SJSA1 (cell line): ENCODE results near the gene OR10V1. TPM values are rescaled to one million over a fixed set of nuclear protein-coding genes. Genes with fewer than 3 reads are reported as not detected.
A peak's percentile ranks its signal among the peaks of the same experiment; 100 is the strongest.

Source experiments
- DNase-seq, 2 experiments: peaks; one replicate each; pipeline ENCODE4 v3.0.0-alpha.2; 2015 to 2020; ENCODE audit warnings: low spot score in 2 of 2, low read depth in 1 of 2
- H3K27ac ChIP-seq: fragments of 250-450 bp; sonication (Bioruptor Pico); 2 replicates; pipeline ENCODE4 v1.5.1; 2020; ENCODE audit warnings: mild to moderate bottlenecking, moderate library complexity
- H3K27me3 ChIP-seq: fragments of 250-450 bp; sonication (Bioruptor Pico); replicated peaks from 2 replicates; pipeline ENCODE4 v1.5.1; 2020; ENCODE audit warnings: mild to moderate bottlenecking, moderate library complexity
- H3K36me3 ChIP-seq: fragments of 250-450 bp; sonication (Bioruptor Pico); 2 replicates; pipeline ENCODE4 v1.5.1; 2020; ENCODE audit warnings: mild to moderate bottlenecking
- H3K4me1 ChIP-seq: fragments of 250-450 bp; sonication (Bioruptor Pico); replicated peaks from 2 replicates; pipeline ENCODE4 v1.6.1; 2021; ENCODE audit warnings: mild to moderate bottlenecking
- H3K4me3 ChIP-seq: fragments of 250-450 bp; sonication (Bioruptor Pico); 2 replicates; pipeline ENCODE4 v1.5.1; 2020; ENCODE audit warnings: mild to moderate bottlenecking
- H3K9me3 ChIP-seq: fragments of 250-450 bp; sonication (Bioruptor Pico); replicated peaks from 2 replicates; pipeline ENCODE4 v1.5.1; 2020; ENCODE audit warnings: mild to moderate bottlenecking
- total RNA-seq: library from RNA; depleted of rRNA; stranded (reverse); fragments of >200 nt; shearing (Covaris generic); gene quantifications from 2 replicates; pipeline ENCODE4 v1.2.3, GENCODE V29; 2014; rRNA removed

Gene OR10V1
- not detected in 2 replicates for total RNA-seq

DNA sequence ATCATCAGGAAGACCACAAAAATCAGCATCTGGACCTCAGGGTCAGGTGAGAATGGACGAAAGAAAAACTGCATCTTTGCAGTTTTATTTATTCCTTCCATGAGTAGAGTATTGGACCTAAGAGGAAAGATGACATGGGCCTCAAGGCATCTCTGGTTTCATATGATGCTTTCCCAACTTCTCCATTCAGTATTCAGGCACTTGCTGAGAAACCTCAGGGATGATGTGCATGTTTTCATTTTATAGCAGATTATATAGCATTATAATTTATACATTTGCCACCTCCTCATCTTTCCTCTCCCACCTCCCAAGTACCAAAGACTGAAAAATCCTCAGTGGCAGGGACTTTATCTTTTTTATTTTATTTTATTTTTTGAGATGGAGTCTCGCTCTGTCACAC is at the start of gene OR10V1:
OR10V1 (minus strand) TSS at position 101 of the 400 bp plus-strand sequence; CDS start at position 101, 0 bp downstream.
- Histone ChIP-seq H3K27ac (no peak within 1 kb of the TSS), H3K4me1 (peaks cover 1% of the 10 kb centered on the region), H3K4me3 (no peak within 1 kb of the TSS), H3K9me3 (no peaks in the 10 kb centered on the region), H3K27me3 (peaks cover 20% of the 10 kb centered on the region), H3K36me3 (no peaks in the 10 kb centered on the region)
- no peak for DNase-seq

DNA sequence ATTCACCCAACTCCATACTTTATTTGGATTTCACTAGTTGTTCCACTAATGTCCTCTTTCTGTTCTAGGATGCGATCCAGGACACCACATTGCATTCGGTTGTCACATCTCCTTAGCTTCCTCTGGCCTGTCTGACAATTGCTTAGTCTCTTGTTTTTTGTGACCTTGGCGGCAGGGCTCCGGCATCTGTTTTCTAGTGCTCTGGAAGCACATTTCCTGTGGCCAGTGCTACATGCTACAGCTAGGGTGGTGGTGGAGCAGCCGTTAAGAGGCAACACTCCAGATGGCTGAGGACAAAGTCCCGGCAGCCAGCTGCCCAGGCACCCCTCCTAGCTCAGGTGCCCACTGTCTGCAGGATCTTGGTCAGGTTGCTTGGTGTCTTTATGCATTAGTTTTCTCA is 48.3 kb upstream of the OR10V1 start:
- no peak for DNase-seq
- H3K36me3 ChIP-seq: peaks cover 7% of the 10 kb centered on the region
- no peaks in the 10 kb centered on the region; the same call in 1 of the 2 replicates for H3K4me1 ChIP-seq
- no peak overlapping the region for H3K4me3 ChIP-seq
- H3K9me3 ChIP-seq: no peaks in the 10 kb centered on the region
- H3K27ac ChIP-seq: no peak overlapping the region
- no peaks in the 10 kb centered on the region for H3K27me3 ChIP-seq

DNA sequence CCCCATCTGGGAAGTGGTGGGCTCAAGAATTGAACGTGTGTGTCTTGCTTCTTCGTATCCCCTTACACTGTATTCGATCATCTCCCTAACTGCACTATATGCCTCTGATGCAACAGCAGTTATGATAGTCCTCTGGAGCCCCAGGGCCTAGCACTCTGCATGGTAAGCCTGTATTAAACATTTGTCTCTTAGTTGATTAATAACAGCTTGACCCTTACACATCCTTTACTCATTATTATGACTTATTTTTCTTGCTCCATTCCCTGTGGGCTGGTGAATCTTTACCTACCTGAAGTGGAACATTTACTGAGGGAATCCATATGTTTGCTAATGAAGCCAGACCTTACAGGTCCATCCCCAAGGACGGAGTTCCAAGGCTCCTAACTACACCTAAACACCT is 47.1 kb upstream of the OR10V1 start:
- Histone ChIP-seq H3K9me3 (no peaks in the 10 kb centered on the region), H3K27me3 (no peaks in the 10 kb centered on the region)
- DNase-seq: no peak

DNA sequence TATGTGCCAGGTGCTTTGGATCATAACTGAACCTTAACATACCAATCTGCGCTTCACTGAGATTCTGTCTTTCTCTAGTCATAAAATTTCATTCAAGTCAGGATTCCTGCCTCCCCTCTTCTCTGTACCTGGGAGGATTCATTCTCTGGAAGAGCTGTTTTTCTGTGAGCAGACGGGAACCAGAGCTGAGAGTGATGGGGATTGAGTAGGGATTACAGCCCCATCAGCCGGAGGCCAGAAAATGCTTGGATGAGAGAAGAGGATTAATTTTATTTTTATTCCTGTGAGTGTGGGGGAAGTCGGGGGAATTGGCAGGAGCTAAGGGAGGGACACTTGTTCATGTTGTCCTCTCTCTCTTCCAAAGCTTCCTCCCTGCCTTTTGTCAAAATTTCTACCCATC is 46.3 kb upstream of the OR10V1 start:
- H3K4me1 ChIP-seq: peaks cover 15% of the 10 kb centered on the region
- no peaks in the 10 kb centered on the region for H3K9me3 ChIP-seq
- no peak for DNase-seq
- no peak overlapping the region for H3K27ac ChIP-seq
- peaks cover 13% of the 10 kb centered on the region for H3K36me3 ChIP-seq
- H3K4me3 ChIP-seq: no peak overlapping the region
- no peaks in the 10 kb centered on the region for H3K27me3 ChIP-seq

More for the DNA sequence above, 47.1 kb upstream of the OR10V1 start:
- H3K4me1 ChIP-seq: peaks cover 11% of the 10 kb centered on the region
- H3K27ac ChIP-seq: no peak overlapping the region
- no peak overlapping the region for H3K4me3 ChIP-seq
- H3K36me3 ChIP-seq: peaks cover 7% of the 10 kb centered on the region

- Histone ChIP-seq H3K27me3 (no peaks in the 10 kb centered on the region), H3K36me3 (peaks cover 13% of the 10 kb centered on the region), H3K9me3 (no peaks in the 10 kb centered on the region), H3K4me1 (peaks cover 15% of the 10 kb centered on the region), H3K27ac (no peak overlapping the region), H3K4me3 (no peak overlapping the region)
- no peak for DNase-seq
These were observed 44.9 kb upstream of the OR10V1 start for GRCh38 chr11:59758401-59759037.

- no peak for DNase-seq
- H3K4me3 ChIP-seq: no peak overlapping the region
- H3K27ac ChIP-seq: no peak overlapping the region
- H3K36me3 ChIP-seq: peaks cover 9% of the 10 kb centered on the region
- H3K4me1 ChIP-seq: peaks cover 15% of the 10 kb centered on the region
- H3K27me3 ChIP-seq: no peaks in the 10 kb centered on the region
- H3K9me3 ChIP-seq: no peaks in the 10 kb centered on the region
These were observed 43.2 kb upstream of the OR10V1 start for GRCh38 chr11:59756845-59757244.

GRCh38 chr11:59756558-59756840 is 42.9 kb upstream of the OR10V1 start:
- peak overlapping the region; percentile 93; the same call in 1 of the 2 replicates for H3K4me3 ChIP-seq
- H3K4me1 ChIP-seq: peaks cover 15% of the 10 kb centered on the region
- H3K36me3 ChIP-seq: peaks cover 9% of the 10 kb centered on the region
- H3K27ac ChIP-seq: no peak overlapping the region
- no peaks in the 10 kb centered on the region for H3K9me3 ChIP-seq
- peak in 1 of 2 experiments; percentile 14 for DNase-seq
- H3K27me3 ChIP-seq: no peaks in the 10 kb centered on the region; the same call in 1 of the 2 replicates

GRCh38 chr11:59755701-59756557 is 42.3 kb upstream of the OR10V1 start:
- Histone ChIP-seq H3K27me3 (peaks cover 2% of the 10 kb centered on the region; the same call in 1 of the 2 replicates), H3K9me3 (no peaks in the 10 kb centered on the region), H3K36me3 (peaks cover 7% of the 10 kb centered on the region), H3K27ac (peak overlapping the region; percentile 69), H3K4me1 (peaks cover 15% of the 10 kb centered on the region), H3K4me3 (peak overlapping the region; percentile 93)
- peak; percentile 77 to 87 for DNase-seq

GRCh38 chr11:59754859-59755700 is 41.4 kb upstream of the OR10V1 start, which contains the start of gene STX3:
Gene STX3 (plus strand): TSS chr11:59755376. CDS start chr11:59755606, 230 bp downstream.
- Histone ChIP-seq H3K9me3 (no peaks in the 10 kb centered on the region), H3K27ac (peak within 1 kb of the TSS; percentile 69), H3K36me3 (peaks cover 6% of the 10 kb centered on the region), H3K27me3 (peaks cover 6% of the 10 kb centered on the region; the same call in 1 of the 2 replicates), H3K4me3 (peak within 1 kb of the TSS; percentile 93), H3K4me1 (peaks cover 15% of the 10 kb centered on the region)
- peak; percentile 76 to 89 for DNase-seq

DNA sequence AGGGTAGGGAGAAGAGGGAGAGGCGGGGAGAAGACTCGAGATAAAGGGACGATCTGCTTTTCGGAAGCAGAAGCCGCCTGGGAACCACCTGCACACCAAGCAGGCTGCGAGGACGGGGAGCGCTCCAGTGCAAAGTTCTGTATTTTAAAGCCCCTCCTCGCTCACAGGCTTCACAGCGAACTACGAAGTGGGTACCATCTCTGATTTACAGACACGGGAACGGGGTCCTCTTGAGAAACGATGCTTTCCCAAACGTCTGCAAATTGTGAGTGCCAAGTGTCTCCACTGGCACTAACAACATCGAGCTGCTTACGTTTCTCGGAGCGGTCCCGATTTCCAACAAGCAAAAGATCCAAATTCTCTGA is 40.8 kb upstream of the OR10V1 start:
- no peak for DNase-seq
- H3K9me3 ChIP-seq: no peaks in the 10 kb centered on the region
- H3K27me3 ChIP-seq: peaks cover 6% of the 10 kb centered on the region; the same call in 1 of the 2 replicates
- H3K4me1 ChIP-seq: peaks cover 15% of the 10 kb centered on the region
- peaks cover 6% of the 10 kb centered on the region for H3K36me3 ChIP-seq
- H3K27ac ChIP-seq: no peak overlapping the region
- peak overlapping the region; percentile 93 for H3K4me3 ChIP-seq

DNA sequence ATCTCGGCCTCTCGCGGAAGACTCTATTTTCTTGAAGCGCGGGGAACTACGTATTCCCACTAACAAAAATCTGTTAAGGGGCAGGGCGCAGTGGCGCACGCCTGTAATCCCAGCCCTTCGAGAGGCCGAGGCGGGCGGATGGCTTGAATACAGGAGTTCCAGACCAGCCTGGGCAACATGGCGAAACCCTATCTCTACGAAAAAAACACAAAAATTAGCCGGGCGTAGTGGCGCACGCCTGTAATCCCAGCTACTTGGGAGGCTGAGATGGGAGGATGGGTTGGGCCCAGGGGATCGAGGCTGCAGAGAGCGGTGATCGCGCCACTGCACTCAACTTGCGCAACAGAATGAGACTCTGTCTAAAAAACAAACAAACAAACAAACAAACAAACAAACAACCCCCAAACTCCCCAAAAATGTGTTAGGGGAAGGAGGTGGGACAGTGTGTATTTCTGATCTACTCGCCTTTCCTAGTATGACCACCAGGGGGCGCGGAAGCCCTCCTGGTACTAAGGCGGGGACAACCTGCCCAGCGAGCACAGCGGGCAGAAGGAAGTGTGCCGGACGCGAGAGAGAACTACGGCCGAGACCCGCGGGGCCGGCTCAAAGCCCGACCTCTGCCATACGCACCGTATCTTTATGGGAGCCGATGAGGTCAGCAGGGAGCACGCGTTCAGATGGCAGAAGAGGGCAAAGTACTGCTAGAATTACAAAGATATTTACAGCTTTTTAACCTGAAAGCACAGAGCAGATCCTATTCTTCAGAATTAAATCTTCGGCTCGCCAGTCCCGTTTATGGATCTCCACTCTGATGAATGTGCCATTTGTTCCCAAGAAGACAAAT is 40.2 kb upstream of the OR10V1 start:
- Histone ChIP-seq H3K27me3 (peaks cover 6% of the 10 kb centered on the region; the same call in 1 of the 2 replicates), H3K9me3 (no peaks in the 10 kb centered on the region), H3K4me3 (peak overlapping the region; percentile 93), H3K4me1 (peaks cover 15% of the 10 kb centered on the region), H3K36me3 (peaks cover 6% of the 10 kb centered on the region), H3K27ac (no peak overlapping the region)
- peak; percentile 84 to 91 for DNase-seq

DNA sequence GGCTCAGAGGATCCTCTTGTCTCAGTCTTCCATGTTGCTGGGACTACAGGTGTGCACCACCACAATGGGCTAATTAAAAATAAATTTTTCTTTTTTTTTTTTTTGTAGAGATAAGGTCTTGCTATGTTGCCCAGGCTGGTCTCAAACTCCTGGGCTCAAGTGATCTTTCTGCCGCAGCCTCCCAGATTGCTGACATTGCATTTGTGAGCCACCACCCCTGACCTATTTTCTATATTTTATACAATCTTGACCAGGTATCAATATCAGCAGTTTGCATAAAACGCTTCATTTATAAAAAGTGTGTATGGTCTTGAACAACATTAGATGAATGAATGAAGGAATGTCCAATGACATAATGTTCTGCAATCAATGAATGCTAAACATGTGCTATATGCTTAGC is 32.5 kb upstream of the OR10V1 start:
- H3K4me1 ChIP-seq: no peaks in the 10 kb centered on the region
- H3K27me3 ChIP-seq: peaks cover 6% of the 10 kb centered on the region
- H3K9me3 ChIP-seq: no peaks in the 10 kb centered on the region
- no peak overlapping the region for H3K4me3 ChIP-seq
- no peak overlapping the region for H3K27ac ChIP-seq
- DNase-seq: no peak
- H3K36me3 ChIP-seq: no peaks in the 10 kb centered on the region
